ENCODE results near the gene BIRC7. TPM values are rescaled to one million over a fixed set of nuclear protein-coding genes. Genes with fewer than 3 reads are reported as not detected.

Gene BIRC7
- total and polyA plus RNA-seq, 2 donors, result 0.09 to 0.87 TPM

DNA sequence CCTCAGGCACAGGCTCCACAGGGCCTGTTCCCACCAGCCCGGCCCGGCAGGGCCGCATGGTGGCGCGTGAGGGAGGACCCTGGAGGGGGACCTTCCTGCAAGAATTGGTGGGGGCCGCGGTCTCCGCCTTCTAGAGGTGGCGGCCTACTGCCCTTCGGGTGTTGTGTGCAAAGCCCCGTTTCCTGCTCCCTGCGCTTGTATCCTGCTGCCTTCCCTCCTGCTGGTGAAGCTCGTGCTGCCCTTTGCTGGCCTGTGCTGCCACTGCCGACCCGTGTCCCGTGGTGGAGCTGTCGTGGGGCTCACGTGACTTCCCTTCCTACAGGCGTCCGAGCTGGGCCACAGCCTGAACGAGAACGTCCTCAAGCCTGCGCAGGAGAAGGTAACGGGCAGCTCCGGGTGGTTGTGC is 48.8 kb downstream of the BIRC7 start:
- Histone ChIP-seq H3K27ac (ENCODE audit: low read depth in 1 of 2, low read length in 1 of 2) (peak overlapping the region in 1 of 2 donors; percentile 62), H3K27me3 (ENCODE audit: control insufficient read depth in 2 of 2, insufficient read depth in 1 of 2, low read length in 1 of 2) (no peaks in the 10 kb centered on the region), H3K36me3 (ENCODE audit: control insufficient read depth in 2 of 2, insufficient read depth in 2 of 2, low read length in 1 of 2) (peaks cover 33 to 87% of the 10 kb centered on the region in 2 donors), H3K4me3 (ENCODE audit: low read length in 2 of 2) (peak overlapping the region; percentile 33 to 46), H3K9me3 (ENCODE audit: control insufficient read depth in 2 of 2, insufficient read depth in 1 of 2, low read length in 1 of 2) (no peaks in the 10 kb centered on the region), H3K4me1 (ENCODE audit: control insufficient read depth in 2 of 2, insufficient read depth in 2 of 2, low read length in 2 of 2) (peaks cover 0 to 12% of the 10 kb centered on the region in 2 donors)
- no peak for DNase-seq (ENCODE audit: low read depth in 6 of 9, low spot score in 9 of 9)
- WGBS, result 88% methylated on average over 25 of the region's 25 CpGs

DNA sequence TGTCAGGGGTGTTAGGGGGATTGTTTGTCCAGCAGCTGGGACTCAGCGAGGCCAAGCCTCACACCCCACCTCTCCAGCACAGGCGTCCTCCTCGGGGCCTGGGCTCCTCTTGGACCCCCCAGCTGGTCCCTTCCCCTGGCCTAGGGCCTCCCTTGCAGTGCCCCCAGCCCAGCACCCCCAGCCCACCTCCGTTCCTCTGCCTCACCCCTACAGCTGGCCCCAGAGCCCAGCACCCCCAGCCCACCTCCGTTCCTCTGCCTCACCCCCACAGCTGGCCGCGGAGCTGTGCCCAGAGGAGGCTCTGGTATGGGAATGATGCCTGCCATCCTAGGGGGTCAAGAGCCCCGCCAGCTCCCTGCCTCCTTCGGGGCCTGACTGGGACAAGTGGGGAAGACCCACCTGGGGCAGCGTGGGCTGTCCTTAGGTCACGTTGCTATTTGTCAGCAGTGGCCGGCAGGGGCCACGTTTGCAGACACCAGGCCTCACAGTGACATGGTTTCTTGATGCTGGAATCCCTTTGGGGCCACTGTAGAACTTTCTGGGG is 49.3 kb downstream of the BIRC7 start:
- WGBS, result 95% methylated on average over 13 of the region's 13 CpGs
- peak overlapping the region; percentile 33 to 46 for H3K4me3 ChIP-seq (ENCODE audit: low read length in 2 of 2)
- no peak for DNase-seq (ENCODE audit: low read depth in 6 of 9, low spot score in 9 of 9)

DNA sequence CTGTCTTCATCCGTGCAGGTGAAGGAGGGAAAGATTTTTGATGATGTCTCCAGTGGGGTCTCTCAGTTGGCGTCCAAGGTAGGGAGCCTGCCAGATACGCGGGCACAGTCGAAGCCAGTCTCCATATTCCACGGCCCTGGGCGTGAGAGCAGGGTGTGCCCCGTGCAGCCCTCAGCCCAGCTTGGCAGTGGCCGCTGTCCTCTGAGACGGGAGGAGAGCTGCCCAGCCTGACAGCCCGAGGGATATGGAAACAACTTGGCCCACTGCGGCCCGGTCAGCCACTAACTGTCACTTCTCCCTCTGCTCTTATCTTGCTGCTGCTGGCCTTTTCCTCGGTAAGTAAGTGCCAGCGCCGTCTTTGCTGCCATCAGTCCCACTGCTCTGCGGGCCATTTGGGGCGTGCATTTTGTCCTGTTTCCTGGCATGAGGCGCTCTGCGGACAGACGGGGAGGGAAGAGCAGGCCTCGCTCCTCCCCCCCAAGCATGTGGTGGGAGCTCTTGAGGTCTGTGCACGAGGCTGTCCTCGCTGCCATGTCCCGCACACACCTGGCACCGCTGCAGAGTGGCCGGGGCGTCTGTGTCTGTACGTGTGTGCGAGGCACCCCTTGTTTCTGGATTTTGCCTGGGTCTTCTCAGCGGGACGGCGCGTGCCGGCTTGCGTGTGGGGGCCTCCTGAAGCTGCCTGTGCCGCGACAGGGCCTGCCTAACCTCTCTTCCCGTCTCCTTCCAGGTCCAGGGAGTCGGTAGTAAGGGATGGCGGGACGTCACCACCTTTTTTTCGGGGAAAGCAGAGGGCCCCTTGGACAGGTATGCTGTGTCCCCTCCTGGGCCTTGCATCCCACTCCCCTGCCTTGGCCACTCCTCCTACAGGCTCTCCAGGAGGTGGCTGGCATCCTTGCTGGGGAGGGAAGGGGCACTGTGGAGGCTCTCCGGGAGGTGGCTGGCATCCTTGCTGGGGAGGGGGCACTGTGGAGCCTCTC is 50.2 kb downstream of the BIRC7 start:
- 98% methylated on average over 44 of the region's 44 CpGs for WGBS

More for the DNA sequence above, 49.3 kb downstream of the BIRC7 start:
- H3K4me1 ChIP-seq (ENCODE audit: control insufficient read depth in 2 of 2, insufficient read depth in 2 of 2, low read length in 2 of 2), result peaks cover 0 to 12% of the 10 kb centered on the region in 2 donors
- H3K9me3 ChIP-seq (ENCODE audit: control insufficient read depth in 2 of 2, insufficient read depth in 1 of 2, low read length in 1 of 2), result no peaks in the 10 kb centered on the region
- H3K27me3 ChIP-seq (ENCODE audit: control insufficient read depth in 2 of 2, insufficient read depth in 1 of 2, low read length in 1 of 2), result no peaks in the 10 kb centered on the region
- H3K27ac ChIP-seq (ENCODE audit: low read depth in 1 of 2, low read length in 1 of 2), result no peak overlapping the region
- peaks cover 31 to 84% of the 10 kb centered on the region in 2 donors for H3K36me3 ChIP-seq (ENCODE audit: control insufficient read depth in 2 of 2, insufficient read depth in 2 of 2, low read length in 1 of 2)

DNA sequence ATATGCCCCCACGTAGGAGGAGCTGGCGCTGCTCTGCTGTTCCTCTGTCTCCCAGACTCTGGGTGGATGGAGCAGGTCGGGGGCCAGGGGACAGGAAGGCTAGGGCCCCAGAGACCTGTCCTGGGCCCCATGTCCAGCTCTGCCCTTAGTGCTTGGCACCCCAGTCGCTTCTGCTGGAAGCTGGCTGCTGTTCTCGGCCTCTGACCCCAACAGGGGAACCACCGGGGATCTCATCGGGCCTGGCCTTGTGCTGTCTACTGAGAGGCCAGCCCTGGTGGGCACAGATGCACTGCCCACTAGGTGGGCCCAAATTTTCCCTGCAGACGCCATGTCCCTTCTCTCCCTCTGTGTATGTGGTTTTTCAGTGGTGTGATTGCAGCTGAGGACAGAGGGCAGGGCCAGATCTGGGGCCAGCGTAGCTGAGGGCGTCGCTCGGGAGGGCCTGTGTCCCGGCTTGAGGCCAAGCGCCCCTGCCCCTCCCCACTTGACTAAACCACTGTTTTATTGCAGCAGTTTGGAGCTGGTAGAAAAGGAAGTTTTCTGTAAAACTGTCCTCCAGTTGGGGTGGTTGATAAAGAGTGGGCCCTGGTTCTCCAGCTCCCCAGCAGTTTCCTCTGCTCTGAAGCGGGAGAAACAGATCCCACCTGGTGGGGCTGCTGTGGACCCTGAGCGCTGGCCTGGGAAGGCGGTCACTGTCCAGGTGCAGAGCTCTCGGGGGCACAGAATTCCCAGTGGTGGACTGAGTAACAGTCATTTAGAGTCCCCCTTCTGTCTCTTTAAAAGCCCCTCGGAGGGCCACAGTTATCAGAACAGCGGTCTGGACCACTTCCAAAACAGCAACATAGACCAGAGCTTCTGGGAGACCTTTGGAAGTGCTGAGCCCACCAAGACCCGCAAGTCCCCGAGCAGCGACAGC is 51.3 kb downstream of the BIRC7 start:
- H3K36me3 ChIP-seq (ENCODE audit: control insufficient read depth in 2 of 2, insufficient read depth in 2 of 2, low read length in 1 of 2), result peaks cover 26 to 70% of the 10 kb centered on the region in 2 donors
- no peak overlapping the region for H3K4me3 ChIP-seq (ENCODE audit: low read length in 2 of 2)
- DNase-seq (ENCODE audit: low read depth in 6 of 9, low spot score in 9 of 9), result no peak
- H3K27ac ChIP-seq (ENCODE audit: low read depth in 1 of 2, low read length in 1 of 2), result no peak overlapping the region
- peaks cover 0 to 12% of the 10 kb centered on the region in 2 donors for H3K4me1 ChIP-seq (ENCODE audit: control insufficient read depth in 2 of 2, insufficient read depth in 2 of 2, low read length in 2 of 2)
- no peaks in the 10 kb centered on the region for H3K9me3 ChIP-seq (ENCODE audit: control insufficient read depth in 2 of 2, insufficient read depth in 1 of 2, low read length in 1 of 2)
- H3K27me3 ChIP-seq (ENCODE audit: control insufficient read depth in 2 of 2, insufficient read depth in 1 of 2, low read length in 1 of 2), result no peaks in the 10 kb centered on the region
- 97% methylated on average over 23 of the region's 23 CpGs for WGBS

More for the DNA sequence above, 50.2 kb downstream of the BIRC7 start:
- Histone ChIP-seq H3K27ac (ENCODE audit: low read depth in 1 of 2, low read length in 1 of 2) (no peak overlapping the region), H3K36me3 (ENCODE audit: control insufficient read depth in 2 of 2, insufficient read depth in 2 of 2, low read length in 1 of 2) (peaks cover 26 to 79% of the 10 kb centered on the region in 2 donors), H3K27me3 (ENCODE audit: control insufficient read depth in 2 of 2, insufficient read depth in 1 of 2, low read length in 1 of 2) (no peaks in the 10 kb centered on the region), H3K4me1 (ENCODE audit: control insufficient read depth in 2 of 2, insufficient read depth in 2 of 2, low read length in 2 of 2) (peaks cover 0 to 12% of the 10 kb centered on the region in 2 donors), H3K9me3 (ENCODE audit: control insufficient read depth in 2 of 2, insufficient read depth in 1 of 2, low read length in 1 of 2) (no peaks in the 10 kb centered on the region), H3K4me3 (ENCODE audit: low read length in 2 of 2) (peak overlapping the region in 1 of 2 donors; percentile 46)
- no peak for DNase-seq (ENCODE audit: low read depth in 6 of 9, low spot score in 9 of 9)

DNA sequence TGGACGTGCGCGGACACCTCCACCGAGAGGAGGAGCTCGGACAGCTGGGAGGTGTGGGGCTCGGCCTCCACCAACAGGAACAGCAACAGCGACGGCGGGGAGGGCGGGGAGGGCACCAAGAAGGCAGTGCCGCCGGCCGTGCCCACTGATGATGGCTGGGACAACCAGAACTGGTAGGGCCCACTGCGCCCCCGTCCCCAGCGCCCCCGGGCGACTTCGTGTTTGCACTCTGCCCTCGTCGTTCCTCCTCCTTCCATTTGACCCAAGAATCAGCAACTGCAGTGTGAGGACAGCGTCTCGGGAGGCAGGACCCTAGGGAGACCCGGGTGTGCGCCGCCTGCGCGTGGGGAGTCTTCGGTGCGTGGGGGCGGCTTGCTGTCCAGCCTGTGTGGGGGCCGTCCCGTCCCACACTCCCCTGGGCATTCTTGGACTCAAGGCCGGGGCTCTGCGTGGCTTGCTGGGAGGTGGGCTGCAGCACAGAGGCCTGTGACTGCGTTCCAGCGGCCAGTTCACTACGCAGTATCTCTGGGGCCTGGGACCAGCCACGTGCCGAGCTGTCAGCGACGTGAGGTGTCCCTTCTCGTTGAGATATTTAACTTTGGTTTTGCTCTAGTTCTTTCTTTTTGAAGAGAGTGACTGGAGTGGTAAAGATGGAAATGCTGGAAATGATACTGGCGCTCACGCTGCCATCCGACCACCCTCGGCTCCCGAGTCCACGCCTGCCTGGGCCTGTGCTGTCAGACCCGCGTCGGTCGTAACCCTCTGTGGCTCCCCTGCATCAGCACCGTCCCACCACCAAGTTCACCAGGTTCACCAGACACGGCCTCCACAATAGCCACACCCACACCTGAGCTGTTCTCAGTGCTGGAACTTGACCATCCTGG is 52.2 kb downstream of the BIRC7 start:
- Histone ChIP-seq H3K9me3 (ENCODE audit: control insufficient read depth in 2 of 2, insufficient read depth in 1 of 2, low read length in 1 of 2) (no peaks in the 10 kb centered on the region), H3K27ac (ENCODE audit: low read depth in 1 of 2, low read length in 1 of 2) (no peak overlapping the region), H3K27me3 (ENCODE audit: control insufficient read depth in 2 of 2, insufficient read depth in 1 of 2, low read length in 1 of 2) (no peaks in the 10 kb centered on the region), H3K36me3 (ENCODE audit: control insufficient read depth in 2 of 2, insufficient read depth in 2 of 2, low read length in 1 of 2) (peaks cover 23 to 61% of the 10 kb centered on the region in 2 donors), H3K4me1 (ENCODE audit: control insufficient read depth in 2 of 2, insufficient read depth in 2 of 2, low read length in 2 of 2) (peaks cover 0 to 11% of the 10 kb centered on the region in 2 donors), H3K4me3 (ENCODE audit: low read length in 2 of 2) (no peak overlapping the region)
- WGBS, result 98% methylated on average over 55 of the region's 55 CpGs
- no peak for DNase-seq (ENCODE audit: low read depth in 6 of 9, low spot score in 9 of 9)

DNA sequence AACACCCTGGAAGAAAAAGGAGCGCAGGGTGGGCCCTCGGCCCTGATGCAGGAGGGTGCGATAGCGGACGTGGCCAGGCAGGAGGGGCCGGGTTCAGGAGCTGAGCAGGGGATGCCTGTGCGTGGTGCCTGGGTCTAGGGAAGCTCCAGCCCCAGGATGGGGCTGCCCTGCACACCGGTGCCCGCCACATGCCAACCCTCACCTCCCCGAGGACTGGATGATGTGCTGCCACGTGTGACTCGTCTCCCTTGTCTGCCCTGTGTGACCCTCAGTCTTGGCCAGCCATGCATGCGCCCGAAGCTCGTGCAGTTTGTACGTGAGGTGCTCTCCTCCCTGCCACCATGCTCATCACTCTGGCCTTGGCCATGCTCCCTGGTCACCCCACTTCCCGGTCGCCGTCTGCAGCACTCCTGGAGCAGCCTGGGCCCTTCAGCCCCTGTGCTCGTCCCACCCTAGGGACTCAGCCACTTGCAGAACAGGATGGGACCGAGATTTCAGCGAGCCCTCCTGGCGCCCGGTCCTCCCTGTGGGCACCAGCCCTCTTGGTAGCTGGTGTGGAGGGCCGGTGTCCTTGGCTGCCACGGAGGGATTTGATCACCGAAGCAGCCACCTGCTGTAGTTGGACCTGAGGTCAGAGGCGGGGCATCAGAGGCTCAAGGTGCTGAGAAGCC is 53.0 kb downstream of the BIRC7 start:
- peaks cover 0 to 4% of the 10 kb centered on the region in 2 donors for H3K27me3 ChIP-seq (ENCODE audit: control insufficient read depth in 2 of 2, insufficient read depth in 1 of 2, low read length in 1 of 2)
- H3K36me3 ChIP-seq (ENCODE audit: control insufficient read depth in 2 of 2, insufficient read depth in 2 of 2, low read length in 1 of 2), result peaks cover 22 to 53% of the 10 kb centered on the region in 2 donors
- H3K9me3 ChIP-seq (ENCODE audit: control insufficient read depth in 2 of 2, insufficient read depth in 1 of 2, low read length in 1 of 2), result no peaks in the 10 kb centered on the region
- H3K27ac ChIP-seq (ENCODE audit: low read depth in 1 of 2, low read length in 1 of 2), result no peak overlapping the region
- no peak for DNase-seq (ENCODE audit: low read depth in 6 of 9, low spot score in 9 of 9)
- WGBS, result 96% methylated on average over 28 of the region's 28 CpGs
- peaks cover 0 to 3% of the 10 kb centered on the region in 2 donors for H3K4me1 ChIP-seq (ENCODE audit: control insufficient read depth in 2 of 2, insufficient read depth in 2 of 2, low read length in 2 of 2)
- H3K4me3 ChIP-seq (ENCODE audit: low read length in 2 of 2), result no peak overlapping the region

DNA sequence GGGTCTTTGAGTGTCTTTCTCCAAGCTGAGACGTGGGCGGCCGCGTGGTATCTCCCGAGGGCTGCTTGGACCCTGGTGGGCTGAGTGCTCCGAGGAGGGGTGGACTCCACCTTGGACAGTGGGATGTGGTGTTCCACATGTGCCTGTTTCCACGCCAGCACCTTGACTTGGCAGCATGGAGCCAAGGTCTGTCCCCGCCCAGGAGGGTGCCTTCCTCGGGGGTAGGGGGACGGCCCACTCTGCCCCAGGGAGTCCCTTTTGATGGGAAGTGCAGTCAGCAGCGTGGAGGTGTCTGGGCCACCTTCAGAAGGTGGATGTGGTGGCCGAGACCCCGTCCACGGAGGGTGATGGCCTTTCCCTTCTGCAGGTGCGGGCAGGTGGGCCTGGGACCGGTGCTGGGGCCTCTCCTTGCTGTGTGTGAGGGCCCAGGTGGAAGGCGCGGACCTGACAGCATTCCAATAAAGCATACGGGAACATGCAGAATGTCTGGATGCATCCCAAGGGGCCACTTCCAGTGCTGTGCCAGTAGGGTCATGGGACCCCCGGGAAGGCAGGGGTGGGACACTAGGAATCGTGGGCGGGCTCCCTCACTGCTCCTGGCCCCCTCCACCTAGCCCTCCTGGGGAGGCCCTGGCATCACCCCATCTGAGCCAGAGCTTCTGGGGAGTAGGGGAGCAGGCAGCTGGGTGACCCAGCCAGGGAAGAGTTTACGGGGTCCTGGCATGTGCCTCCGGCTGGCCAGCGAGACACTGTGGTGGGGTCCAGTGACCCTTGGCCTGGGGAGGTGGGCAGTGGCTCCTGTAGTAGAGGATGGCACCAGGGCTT is 53.8 kb downstream of the BIRC7 start:
- peaks cover 1 to 9% of the 10 kb centered on the region in 2 donors for H3K27me3 ChIP-seq (ENCODE audit: control insufficient read depth in 2 of 2, insufficient read depth in 1 of 2, low read length in 1 of 2)
- peaks cover 0 to 3% of the 10 kb centered on the region in 2 donors for H3K4me1 ChIP-seq (ENCODE audit: control insufficient read depth in 2 of 2, insufficient read depth in 2 of 2, low read length in 2 of 2)
- H3K27ac ChIP-seq (ENCODE audit: low read depth in 1 of 2, low read length in 1 of 2), result no peak overlapping the region
- 95% methylated on average over 25 of the region's 25 CpGs for WGBS
- no peak overlapping the region for H3K4me3 ChIP-seq (ENCODE audit: low read length in 2 of 2)
- no peak for DNase-seq (ENCODE audit: low read depth in 6 of 9, low spot score in 9 of 9)
- peaks cover 22 to 45% of the 10 kb centered on the region in 2 donors for H3K36me3 ChIP-seq (ENCODE audit: control insufficient read depth in 2 of 2, insufficient read depth in 2 of 2, low read length in 1 of 2)
- no peaks in the 10 kb centered on the region for H3K9me3 ChIP-seq (ENCODE audit: control insufficient read depth in 2 of 2, insufficient read depth in 1 of 2, low read length in 1 of 2)
